Vagina (tissue), 2 donors: ENCODE data around the gene RPTOR. TPM values are rescaled to one million over a fixed set of nuclear protein-coding genes. Genes with fewer than 3 reads are reported as not detected.

ENCODE experiments used
- DNase-seq, 2 donors: peaks; one replicate each; pipeline ENCODE4 v3.0.0-alpha.2; 2017; ENCODE audit errors: extremely low spot score in 2 of 2
- H3K27ac ChIP-seq: fragments of 200-600 bp; sonication (generic); one replicate; pipeline ENCODE4 v1.5.1; 2019
- H3K27me3 ChIP-seq: fragments of 200-600 bp; sonication (generic); one replicate; pipeline ENCODE4 v1.5.1; 2019
- H3K36me3 ChIP-seq, 2 donors: fragments of 200-600 bp; sonication (generic); one replicate each; pipeline ENCODE4 v1.5.1; 2017 to 2019
- H3K4me1 ChIP-seq: fragments of 200-600 bp; sonication (generic); one replicate; pipeline ENCODE4 v1.5.1; 2019
- H3K4me3 ChIP-seq, 2 donors: fragments of 200-600 bp; sonication (generic); 1 replicate in 1 of 2; 2 replicates in 1 of 2; pipeline ENCODE4 v1.5.1; 2016 to 2019
- H3K9me3 ChIP-seq: fragments of 200-600 bp; sonication (generic); one replicate; pipeline ENCODE4 v1.5.1; 2019
- CTCF ChIP-seq, 3 experiments: fragments of 450-650 bp in 2 of 3; fragments of 200-600 bp in 1 of 3; sonication (generic) in 1 of 3; IDR thresholded peaks; one replicate each; pipeline ENCODE4 v1.5.1; 2017 to 2019; ENCODE audit warnings: antibody characterized with exemption in 3 of 3, mild to moderate bottlenecking in 2 of 3, moderate library complexity in 2 of 3
- POLR2A ChIP-seq, 2 donors: fragments of 450-650 bp; IDR thresholded peaks; one replicate each; pipeline ENCODE4 v1.6.1; 2017; ENCODE audit warnings: antibody characterized with exemption in 2 of 2, mild to moderate bottlenecking in 2 of 2, moderate library complexity in 2 of 2
- POLR2AphosphoS5 ChIP-seq, 2 donors: sonication (generic); formaldehyde crosslinking; IDR thresholded peaks; one replicate each; pipeline ENCODE4 v1.9.0; 2017; ENCODE audit warnings: antibody characterized with exemption in 2 of 2, mild to moderate bottlenecking in 2 of 2, low read depth in 1 of 2; ENCODE audit not compliant: insufficient read depth in 1 of 2
- intact Hi-C: fragments of 100-400 bp; cut with DNase I; formaldehyde crosslinking; loops from one replicate; pipeline ENCODE4 v1.15.1; 2023
- total RNA-seq: library from RNA; depleted of rRNA; stranded (reverse); fragments of >200 nt; gene quantifications from one replicate; pipeline ENCODE4 v1.2.3, GENCODE V29; 2016

Gene RPTOR
- total RNA-seq, 1 donor from 2014 or later: 38.3 TPM

- H3K4me3 ChIP-seq: no peak overlapping the region
- H3K27ac ChIP-seq: no peak overlapping the region
- no peak for DNase-seq
- peaks cover 5% of the 10 kb centered on the region for H3K4me1 ChIP-seq
- peaks cover 8% of the 10 kb centered on the region for H3K9me3 ChIP-seq
- TF ChIP-seq POLR2AphosphoS5 (IDR thresholded peaks at IDR 0.05; ENCODE audit: insufficient read depth in 1 of 2, low read depth in 1 of 2) (no peak), CTCF (IDR thresholded peaks at IDR 0.05) (no peak), POLR2A (IDR thresholded peaks at IDR 0.05) (no peak)
- H3K27me3 ChIP-seq: no peaks in the 10 kb centered on the region
- intact Hi-C loops: no loop called here
- no peaks in the 10 kb centered on the region for H3K36me3 ChIP-seq
These were observed 259.1 kb downstream of the RPTOR start for GRCh38 chr17:80803451-80804428.

- Histone ChIP-seq H3K27ac (no peak overlapping the region), H3K9me3 (peaks cover 8% of the 10 kb centered on the region), H3K36me3 (no peaks in the 10 kb centered on the region), H3K4me1 (peaks cover 5% of the 10 kb centered on the region), H3K27me3 (no peaks in the 10 kb centered on the region), H3K4me3 (no peak overlapping the region)
- intact Hi-C loops: no loop called here
- no peak for DNase-seq
- TF ChIP-seq CTCF (IDR thresholded peaks at IDR 0.05) (no peak), POLR2AphosphoS5 (IDR thresholded peaks at IDR 0.05; ENCODE audit: insufficient read depth in 1 of 2, low read depth in 1 of 2) (no peak), POLR2A (IDR thresholded peaks at IDR 0.05) (no peak)
These were observed 259.8 kb downstream of the RPTOR start for GRCh38 chr17:80804466-80804865.

GRCh38 chr17:80805032-80805751, 260.6 kb downstream of the RPTOR start:
- H3K4me3 ChIP-seq: no peak overlapping the region
- H3K9me3 ChIP-seq: peaks cover 8% of the 10 kb centered on the region
- H3K4me1 ChIP-seq: peaks cover 5% of the 10 kb centered on the region
- intact Hi-C loops: no loop called here
- no peak overlapping the region for H3K27ac ChIP-seq
- no peaks in the 10 kb centered on the region for H3K27me3 ChIP-seq
- DNase-seq: no peak
- no peak for TF ChIP-seq POLR2A (IDR thresholded peaks at IDR 0.05)
- no peak for TF ChIP-seq CTCF (IDR thresholded peaks at IDR 0.05)
- TF ChIP-seq POLR2AphosphoS5 (IDR thresholded peaks at IDR 0.05; ENCODE audit: insufficient read depth in 1 of 2, low read depth in 1 of 2): no peak
- H3K36me3 ChIP-seq: no peaks in the 10 kb centered on the region

GRCh38 chr17:80807014-80807413, 262.4 kb downstream of the RPTOR start:
- Histone ChIP-seq H3K27me3 (no peaks in the 10 kb centered on the region), H3K4me1 (peaks cover 5% of the 10 kb centered on the region), H3K36me3 (no peaks in the 10 kb centered on the region), H3K27ac (no peak overlapping the region), H3K9me3 (peaks cover 8% of the 10 kb centered on the region), H3K4me3 (no peak overlapping the region)
- no peak for DNase-seq
- intact Hi-C loops: no loop called here
- TF ChIP-seq POLR2AphosphoS5 (IDR thresholded peaks at IDR 0.05; ENCODE audit: insufficient read depth in 1 of 2, low read depth in 1 of 2) (no peak), CTCF (IDR thresholded peaks at IDR 0.05) (no peak), POLR2A (IDR thresholded peaks at IDR 0.05) (no peak)
